CD4-positive, alpha-beta T cell treated with Interferon gamma for 1 hour (primary cell): ENCODE measurements around the gene SURF4.
"Not testable (repeated sequence)": the region's sequence is repeated elsewhere in the genome, so short reads cannot be mapped to it uniquely, and the experiment has no call there.

ENCODE experiments used
- DNase-seq: peaks from one replicate; pipeline ENCODE4 v3.0.0-alpha.2; 2020

SURF4 gene

GRCh38 chr9:133396952-133397351 is 21.1 kb upstream of the SURF4 start:
- DNase-seq = no peak

GRCh38 chr9:133394687-133395271 is 18.9 kb upstream of the SURF4 start:
- no peak for DNase-seq

- no peak for DNase-seq
These were observed 17.5 kb upstream of the SURF4 start for GRCh38 chr9:133393399-133393798.

GRCh38 chr9:133392308-133392707 is 16.4 kb upstream of the SURF4 start:
- not testable (repeated sequence) for DNase-seq

GRCh38 chr9:133391449-133391848 is 15.6 kb upstream of the SURF4 start:
- not testable (repeated sequence) for DNase-seq

GRCh38 chr9:133390713-133391112 is 14.9 kb upstream of the SURF4 start:
- DNase-seq = no peak

GRCh38 chr9:133389562-133389961 is 13.7 kb upstream of the SURF4 start:
- DNase-seq = no peak

- no peak for DNase-seq
These were observed 13.2 kb upstream of the SURF4 start for GRCh38 chr9:133389025-133389557.

GRCh38 chr9:133387680-133388079 is 11.8 kb upstream of the SURF4 start:
- no peak for DNase-seq

GRCh38 chr9:133386338-133386737 is 10.5 kb upstream of the SURF4 start:
- DNase-seq = no peak

- no peak for DNase-seq
These were observed 9.6 kb upstream of the SURF4 start for GRCh38 chr9:133385452-133385851.

- no peak for DNase-seq
These were observed 9.0 kb upstream of the SURF4 start for GRCh38 chr9:133384736-133385321.

- no peak for DNase-seq
These were observed 7.6 kb upstream of the SURF4 start for GRCh38 chr9:133383438-133383837.

- DNase-seq = no peak
These were observed 6.8 kb upstream of the SURF4 start for GRCh38 chr9:133382507-133383141.

- no peak for DNase-seq
These were observed 4.9 kb upstream of the SURF4 start for GRCh38 chr9:133380734-133381133.

GRCh38 chr9:133379153-133380086 is 3.6 kb upstream of the SURF4 start:
- no peak for DNase-seq

GRCh38 chr9:133378408-133378962 is 2.6 kb upstream of the SURF4 start:
- no peak for DNase-seq

GRCh38 chr9:133377721-133378216 is 1.9 kb upstream of the SURF4 start:
- DNase-seq = no peak

GRCh38 chr9:133377280-133377679 is 1.4 kb upstream of the SURF4 start:
- DNase-seq = not testable (repeated sequence)

GRCh38 chr9:133375116-133375723 is 640 bp downstream of the SURF4 start:
- no peak for DNase-seq

GRCh38 chr9:133374612-133375115 is 1.2 kb downstream of the SURF4 start:
- no peak for DNase-seq

- DNase-seq = no peak
These were observed 3.7 kb downstream of the SURF4 start for GRCh38 chr9:133372144-133372543.
